MM.1S (cell line): ENCODE results near the gene TEX48.

Experiments used
- DNase-seq: peaks from one replicate; pipeline ENCODE4 v3.0.0-alpha.2; 2015
- H2AFZ ChIP-seq: fragments of 300-600 bp; sonication (generic); 2 replicates; pipeline ENCODE4 v1.6.0; 2016; ENCODE audit warnings: antibody characterized with exemption, low read length
- H3F3A ChIP-seq: fragments of 300-600 bp; sonication (generic); 2 replicates; pipeline ENCODE4 v1.6.1; 2016; ENCODE audit warnings: mild to moderate bottlenecking, antibody characterized with exemption, low read length, moderate library complexity, mixed read lengths; ENCODE audit not compliant: insufficient read depth
- H3K27ac ChIP-seq: fragments of 300-600 bp; sonication (generic); 2 replicates; pipeline ENCODE4 v1.5.1; 2016; ENCODE audit warnings: mild to moderate bottlenecking, low read length
- H3K27me3 ChIP-seq: fragments of 300-600 bp; sonication (generic); replicated peaks from 2 replicates; pipeline ENCODE4 v1.6.0; 2016; ENCODE audit warnings: low read length; ENCODE audit not compliant: insufficient read depth
- H3K36me3 ChIP-seq: fragments of 300-600 bp; sonication (generic); replicated peaks from 2 replicates; pipeline ENCODE4 v1.6.1; 2016; ENCODE audit warnings: mild to moderate bottlenecking, low read length, mixed read lengths; ENCODE audit not compliant: insufficient read depth
- H3K4me1 ChIP-seq: fragments of 300-600 bp; sonication (generic); 2 replicates; pipeline ENCODE4 v1.6.1; 2016; ENCODE audit warnings: low read length, mixed read lengths
- H3K4me2 ChIP-seq: fragments of 300-600 bp; sonication (generic); 2 replicates; pipeline ENCODE4 v1.6.0; 2016; ENCODE audit warnings: low read depth, low read length
- H3K4me3 ChIP-seq: fragments of 300-600 bp; sonication (generic); 2 replicates; pipeline ENCODE4 v1.5.1; 2016; ENCODE audit warnings: low read length, mixed read lengths
- H3K79me2 ChIP-seq: fragments of 300-600 bp; sonication (generic); 2 replicates; pipeline ENCODE4 v1.6.1; 2016; ENCODE audit warnings: mixed run types, low read length, mixed read lengths
- H3K9ac ChIP-seq: fragments of 300-600 bp; sonication (generic); 2 replicates; pipeline ENCODE4 v1.6.1; 2016; ENCODE audit warnings: low read length, mixed read lengths
- H3K9me2 ChIP-seq: fragments of 300-600 bp; sonication (generic); replicated peaks from 2 replicates; pipeline ENCODE4 v1.6.1; 2016; ENCODE audit warnings: mild to moderate bottlenecking, low read length, mixed read lengths; ENCODE audit not compliant: insufficient read depth
- H3K9me3 ChIP-seq: fragments of 300-600 bp; sonication (generic); replicated peaks from 2 replicates; pipeline ENCODE4 v1.6.1; 2016; ENCODE audit warnings: mild to moderate bottlenecking, low read length, mixed read lengths; ENCODE audit not compliant: insufficient read depth
- H4K20me1 ChIP-seq: fragments of 300-600 bp; sonication (generic); 2 replicates; pipeline ENCODE4 v1.6.1; 2016; ENCODE audit warnings: mild to moderate bottlenecking, low read length, moderate library complexity, mixed read lengths; ENCODE audit not compliant: insufficient read depth
- CTCF ChIP-seq: fragments of 300-600 bp; sonication (generic); IDR thresholded peaks from 2 replicates; pipeline ENCODE4 v1.5.1; 2016; ENCODE audit warnings: antibody characterized with exemption, low read length, mixed read lengths
- EZH2 ChIP-seq: fragments of 300-600 bp; sonication (generic); optimal IDR thresholded peaks from 2 replicates; pipeline ENCODE3; 2017; ENCODE audit warnings: low read depth, mild to moderate bottlenecking, antibody characterized with exemption, low read length, mixed read lengths
- EZH2phosphoT487 ChIP-seq: fragments of 300-600 bp; sonication (generic); IDR thresholded peaks from 2 replicates; pipeline ENCODE4 v1.6.1; 2018; ENCODE audit warnings: antibody characterized with exemption, low read length

TEX48 gene

DNA sequence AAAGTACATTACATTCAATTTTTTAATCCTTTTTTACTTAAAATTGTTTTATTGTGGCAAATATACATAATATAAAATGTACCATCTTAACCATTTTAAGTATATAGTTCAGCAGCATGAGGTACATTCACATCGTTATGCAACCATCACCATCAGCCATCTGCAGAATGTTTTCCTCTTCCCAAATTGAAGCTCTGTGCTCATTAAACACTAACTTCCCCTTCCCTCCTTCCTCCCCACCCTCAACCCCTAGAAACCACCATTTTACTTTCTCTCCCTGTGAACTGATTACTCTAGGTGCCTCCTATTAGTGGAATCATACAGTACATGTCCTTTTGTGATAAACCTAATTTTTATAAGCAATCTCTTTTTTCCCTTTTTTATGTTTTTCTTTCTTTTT, 40.0 kb downstream of the TEX48 start:
- Histone ChIP-seq H4K20me1 (no peaks in the 10 kb centered on the region), H3K4me2 (no peak overlapping the region), H3F3A (no peaks in the 10 kb centered on the region), H3K79me2 (no peaks in the 10 kb centered on the region), H3K27ac (no peak overlapping the region), H3K4me1 (no peaks in the 10 kb centered on the region), H3K9ac (no peak overlapping the region), H3K9me3 (no peaks in the 10 kb centered on the region), H3K36me3 (peaks cover 4% of the 10 kb centered on the region; the same call in 1 of the 2 replicates), H3K27me3 (no peaks in the 10 kb centered on the region), H3K4me3 (no peak overlapping the region), H3K9me2 (no peaks in the 10 kb centered on the region), H2AFZ (no peak overlapping the region)
- TF ChIP-seq CTCF (no peak), EZH2phosphoT487 (no peak), EZH2 (no peak)
- no peak for DNase-seq

DNA sequence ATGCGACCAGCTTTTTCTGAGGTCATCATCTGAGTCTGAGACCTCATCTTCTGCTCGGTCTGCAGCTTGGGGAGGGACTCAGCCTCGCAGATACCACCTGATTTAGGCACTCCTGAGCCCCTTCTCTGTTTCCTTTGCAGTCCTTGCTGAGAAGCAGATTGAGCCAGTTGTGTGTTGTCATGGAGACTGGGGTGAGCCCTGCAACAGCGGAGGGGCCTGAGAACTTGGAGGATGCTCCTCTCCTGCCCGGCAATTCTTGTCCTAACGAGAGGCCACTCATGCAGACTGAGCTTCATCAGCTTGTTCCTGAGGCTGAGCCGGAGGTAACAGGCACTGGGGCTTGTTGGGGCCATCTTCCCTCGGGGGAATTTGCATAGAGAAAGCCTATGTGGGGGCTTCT, 43.6 kb downstream of the TEX48 start:
- Histone ChIP-seq H3K36me3 (no peaks in the 10 kb centered on the region; the same call in 1 of the 2 replicates), H2AFZ (no peak overlapping the region), H3K9ac (no peak overlapping the region), H3K9me3 (no peaks in the 10 kb centered on the region), H3K27me3 (no peaks in the 10 kb centered on the region), H3K79me2 (no peaks in the 10 kb centered on the region), H4K20me1 (no peaks in the 10 kb centered on the region), H3F3A (no peaks in the 10 kb centered on the region), H3K4me2 (no peak overlapping the region), H3K4me3 (no peak overlapping the region), H3K4me1 (no peaks in the 10 kb centered on the region), H3K27ac (no peak overlapping the region), H3K9me2 (no peaks in the 10 kb centered on the region)
- no peak for DNase-seq
- no peak for TF ChIP-seq CTCF
- TF ChIP-seq EZH2 = no peak
- no peak for TF ChIP-seq EZH2phosphoT487

DNA sequence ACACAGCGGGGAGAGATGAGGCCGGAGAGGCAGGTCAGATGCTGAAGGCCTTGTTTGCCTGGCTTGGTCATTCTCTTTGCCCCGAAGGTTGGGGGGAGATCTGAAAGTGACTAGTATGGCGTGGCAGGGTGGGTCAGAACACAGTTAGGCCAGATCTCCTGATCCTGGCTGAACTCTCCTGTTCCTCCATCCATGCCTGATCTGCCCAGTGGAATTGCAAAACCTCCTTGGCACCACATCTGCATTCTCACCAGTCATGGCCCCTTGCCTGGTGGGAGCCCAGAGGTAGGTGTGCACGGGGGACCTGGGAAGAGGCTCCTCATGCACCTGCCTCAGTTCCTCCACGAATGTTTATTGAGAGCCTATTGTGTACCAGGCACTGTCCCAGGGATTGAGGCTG, 47.6 kb downstream of the TEX48 start:
- Histone ChIP-seq H3K9ac (no peak overlapping the region), H2AFZ (no peak overlapping the region), H3K27ac (no peak overlapping the region), H3K79me2 (peaks cover 20% of the 10 kb centered on the region), H4K20me1 (no peaks in the 10 kb centered on the region), H3K27me3 (no peaks in the 10 kb centered on the region), H3K9me3 (no peaks in the 10 kb centered on the region), H3K4me3 (no peak overlapping the region), H3K4me1 (no peaks in the 10 kb centered on the region), H3K9me2 (no peaks in the 10 kb centered on the region), H3K36me3 (peaks cover 8% of the 10 kb centered on the region), H3F3A (no peaks in the 10 kb centered on the region), H3K4me2 (no peak overlapping the region)
- TF ChIP-seq EZH2 = no peak
- no peak for TF ChIP-seq EZH2phosphoT487
- TF ChIP-seq CTCF = no peak
- no peak for DNase-seq
